ENCODE results near the gene FBXL12. TPM values are rescaled to one million over a fixed set of nuclear protein-coding genes. Genes with fewer than 3 reads are reported as not detected.
"Not testable (repeated sequence)": the region's sequence is repeated elsewhere in the genome, so short reads cannot be mapped to it uniquely, and the experiment has no call there.

FBXL12 gene
- total and polyA plus RNA-seq, 2 donors (not counting 1 experiment from before 2014, with no cell fraction given), result 41.5 to 79.4 TPM

DNA sequence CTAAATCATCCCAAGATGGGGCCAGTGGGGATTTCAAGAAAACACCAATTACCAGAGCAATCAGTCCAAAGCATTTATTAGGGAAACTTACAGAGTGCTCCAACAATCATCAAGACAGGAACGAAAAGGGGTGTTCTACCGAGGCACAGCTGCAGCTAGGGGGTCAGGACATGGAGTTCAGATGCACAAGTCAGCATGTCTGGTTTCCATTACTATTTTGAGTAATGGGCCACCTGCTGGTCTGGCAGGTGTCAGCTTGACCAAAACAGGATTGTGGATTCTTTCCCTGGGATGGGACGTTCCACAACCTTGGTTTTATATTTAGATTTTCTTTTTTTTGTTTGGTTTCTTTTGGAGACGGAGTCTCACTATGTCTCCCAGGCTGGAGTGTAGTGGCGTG lies 4.9 kb upstream of the FBXL12 start:
- H2AFZ ChIP-seq (ENCODE audit: insufficient read depth, low read depth, low read length, poor library complexity, severe bottlenecking), result no peak overlapping the region
- H3K79me2 ChIP-seq (ENCODE audit: control insufficient read depth, insufficient read depth, low read length), result peaks cover 34% of the 10 kb centered on the region
- Mint-ChIP-seq H3K27ac (no peak overlapping the region), H3K4me3 (peak overlapping the region; percentile 23), H3K9me3 (ENCODE audit: insufficient read depth) (no peaks in the 10 kb centered on the region), H3K27me3 (no peaks in the 10 kb centered on the region), H3K4me1 (peaks cover 31% of the 10 kb centered on the region)
- peaks cover 15 to 25% of the 10 kb centered on the region in 2 donors for H3K4me1 ChIP-seq (ENCODE audit: control insufficient read depth in 2 of 2, insufficient read depth in 2 of 2, low read length in 2 of 2)
- H3K4me3 ChIP-seq (ENCODE audit: control extremely low read depth in 1 of 5, extremely low read depth in 1 of 5, insufficient read depth in 1 of 5, low read depth in 2 of 5, low read length in 4 of 5), result no peak overlapping the region
- WGBS (ENCODE audit: insufficient coverage), result 94% methylated on average over 3 of the region's 5 CpGs
- H3K9me3 ChIP-seq (ENCODE audit: control extremely low read depth in 1 of 3, control insufficient read depth in 2 of 3, insufficient read depth in 1 of 3, low read length in 2 of 3), result no peaks in the 10 kb centered on the region
- TF ChIP-seq EZH2 (IDR thresholded peaks at IDR 0.05; ENCODE audit: borderline replicate concordance, insufficient read depth, low read depth, low read length, poor library complexity, severe bottlenecking), result no peak
- TF ChIP-seq, protein P1, sequence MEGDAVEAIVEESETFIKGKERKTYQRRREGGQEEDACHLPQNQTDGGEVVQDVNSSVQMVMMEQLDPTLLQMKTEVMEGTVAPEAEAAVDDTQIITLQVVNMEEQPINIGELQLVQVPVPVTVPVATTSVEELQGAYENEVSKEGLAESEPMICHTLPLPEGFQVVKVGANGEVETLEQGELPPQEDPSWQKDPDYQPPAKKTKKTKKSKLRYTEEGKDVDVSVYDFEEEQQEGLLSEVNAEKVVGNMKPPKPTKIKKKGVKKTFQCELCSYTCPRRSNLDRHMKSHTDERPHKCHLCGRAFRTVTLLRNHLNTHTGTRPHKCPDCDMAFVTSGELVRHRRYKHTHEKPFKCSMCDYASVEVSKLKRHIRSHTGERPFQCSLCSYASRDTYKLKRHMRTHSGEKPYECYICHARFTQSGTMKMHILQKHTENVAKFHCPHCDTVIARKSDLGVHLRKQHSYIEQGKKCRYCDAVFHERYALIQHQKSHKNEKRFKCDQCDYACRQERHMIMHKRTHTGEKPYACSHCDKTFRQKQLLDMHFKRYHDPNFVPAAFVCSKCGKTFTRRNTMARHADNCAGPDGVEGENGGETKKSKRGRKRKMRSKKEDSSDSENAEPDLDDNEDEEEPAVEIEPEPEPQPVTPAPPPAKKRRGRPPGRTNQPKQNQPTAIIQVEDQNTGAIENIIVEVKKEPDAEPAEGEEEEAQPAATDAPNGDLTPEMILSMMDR (IDR thresholded peaks at IDR 0.05), result no peak
- ATAC-seq (ENCODE audit: low read depth) (no peak), DNase-seq (no peak)
- intact Hi-C loops (cut with micrococcal nuclease), result no loop called here
- peaks cover 11% of the 10 kb centered on the region for H4K20me1 ChIP-seq (ENCODE audit: control insufficient read depth, insufficient read depth, low read length, poor library complexity, severe bottlenecking)
- ChIA-PET POLR2A (no interaction called here), CTCF (interaction anchor here (0.5 kb wide), 1 partner anchor 615 kb away, joined by 3 read pairs; no protein-coding TSS in a partner anchor)
- no peak overlapping the region for H3K9ac ChIP-seq (ENCODE audit: low read length)
- H3K27ac ChIP-seq (ENCODE audit: low read length in 2 of 2), result no peak overlapping the region
- no peak overlapping the region for H3K4me2 ChIP-seq (replicated peaks; ENCODE audit: low read depth, low read length, poor library complexity, severe bottlenecking)
- H3K27me3 ChIP-seq (replicated peaks in 1 of 4; ENCODE audit: control extremely low read depth in 1 of 4, control insufficient read depth in 3 of 4, insufficient read depth in 4 of 4, low read length in 3 of 4), result no peaks in the 10 kb centered on the region
- H3K36me3 ChIP-seq (replicated peaks in 1 of 2; ENCODE audit: control extremely low read depth in 1 of 2, control insufficient read depth in 1 of 2, extremely low read depth in 1 of 2, insufficient read depth in 2 of 2, low read length in 1 of 2), result no peaks in the 10 kb centered on the region

DNA sequence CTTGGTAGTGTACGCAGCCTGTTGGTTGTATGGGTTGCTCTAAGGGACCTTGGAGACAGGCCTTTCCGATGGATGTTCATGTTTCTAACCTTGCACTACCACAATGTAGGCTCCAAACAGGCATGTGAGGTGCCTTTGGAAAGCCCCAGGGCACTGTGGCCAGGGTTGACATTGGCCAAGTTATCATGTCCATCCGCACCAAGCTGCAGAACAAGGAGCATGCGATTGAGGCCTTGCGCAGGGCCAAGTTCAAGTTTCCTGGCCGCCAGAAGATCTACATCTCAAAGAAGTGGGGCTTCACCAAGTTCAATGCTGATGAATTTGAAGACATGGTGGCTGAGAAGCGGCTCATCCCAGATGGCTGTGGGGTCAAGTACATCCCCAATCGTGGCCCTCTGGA lies 1.2 kb upstream of the FBXL12 start:
- intact Hi-C loops (cut with micrococcal nuclease); ATAC-seq (ENCODE audit: low read depth); H3K27me3 Mint-ChIP-seq; H3K36me3 ChIP-seq (replicated peaks in 1 of 2; ENCODE audit: control extremely low read depth in 1 of 2, control insufficient read depth in 1 of 2, extremely low read depth in 1 of 2, insufficient read depth in 2 of 2, low read length in 1 of 2); H3K27me3 ChIP-seq (replicated peaks in 1 of 4; ENCODE audit: control extremely low read depth in 1 of 4, control insufficient read depth in 3 of 4, insufficient read depth in 4 of 4, low read length in 3 of 4); H4K20me1 ChIP-seq (ENCODE audit: control insufficient read depth, insufficient read depth, low read length, poor library complexity, severe bottlenecking); DNase-seq; H3K9me3 Mint-ChIP-seq (ENCODE audit: insufficient read depth); CTCF ChIA-PET: not testable (repeated sequence)
- peak overlapping the region; percentile 84 for H2AFZ ChIP-seq (ENCODE audit: insufficient read depth, low read depth, low read length, poor library complexity, severe bottlenecking)
- peak overlapping the region; percentile 40 to 72 (median 59) for H3K4me3 ChIP-seq (ENCODE audit: control extremely low read depth in 1 of 5, extremely low read depth in 1 of 5, insufficient read depth in 1 of 5, low read depth in 2 of 5, low read length in 4 of 5)
- peak overlapping the region; percentile 95 for H3K4me3 Mint-ChIP-seq
- 93% methylated on average over 4 of the region's 8 CpGs for WGBS (ENCODE audit: insufficient coverage)
- peak overlapping the region; percentile 46 for H3K27ac Mint-ChIP-seq
- H3K79me2 ChIP-seq (ENCODE audit: control insufficient read depth, insufficient read depth, low read length), result peaks cover 31% of the 10 kb centered on the region
- H3K9ac ChIP-seq (ENCODE audit: low read length), result peak overlapping the region; percentile 56
- H3K4me1 ChIP-seq (ENCODE audit: control insufficient read depth in 2 of 2, insufficient read depth in 2 of 2, low read length in 2 of 2), result peaks cover 10 to 15% of the 10 kb centered on the region in 2 donors
- POLR2A ChIA-PET, result interaction anchor here (0.6 kb wide), 1 partner anchor 50 kb away, joined by 8 read pairs; no protein-coding TSS in a partner anchor
- H3K9me3 ChIP-seq (ENCODE audit: control extremely low read depth in 1 of 3, control insufficient read depth in 2 of 3, insufficient read depth in 1 of 3, low read length in 2 of 3), result peaks cover 1 to 11% (median 6%) of the 10 kb centered on the region in 3 donors
- H3K4me2 ChIP-seq (replicated peaks; ENCODE audit: low read depth, low read length, poor library complexity, severe bottlenecking), result peak overlapping the region; percentile 81
- H3K4me1 Mint-ChIP-seq, result peaks cover 29% of the 10 kb centered on the region
- peak overlapping the region; percentile 12 to 58 for H3K27ac ChIP-seq (ENCODE audit: low read length in 2 of 2)
